ENCODE measurements around the gene RPAP3. TPM values are rescaled to one million over a fixed set of nuclear protein-coding genes. Genes with fewer than 3 reads are reported as not detected.
"Not testable (repeated sequence)": the region's sequence is repeated elsewhere in the genome, so short reads cannot be mapped to it uniquely, and the experiment has no call there.

Gene RPAP3
- total RNA-seq, 2 experiments from 2014 or later, result 38.4 to 40.7 TPM

- no peaks in the 10 kb centered on the region for H3K9me3 Mint-ChIP-seq
- peaks cover 39% of the 10 kb centered on the region for H3K36me3 Mint-ChIP-seq (ENCODE audit: low read depth)
- no peak overlapping the region for H3K4me3 Mint-ChIP-seq
- no peak for DNase-seq
- POLR2A ChIA-PET, result no interaction called here
- H3K27ac Mint-ChIP-seq, result no peak overlapping the region
- H3K4me1 Mint-ChIP-seq, result peaks cover 13% of the 10 kb centered on the region
- H3K27me3 Mint-ChIP-seq, result no peaks in the 10 kb centered on the region
- CTCF ChIA-PET, result interaction anchor here (0.7 kb wide), 1 partner anchor 69 kb away, joined by 3 read pairs; no protein-coding TSS in a partner anchor
These were observed 7.2 kb downstream of the RPAP3 start for GRCh38 chr12:47698631-47699030.

DNA sequence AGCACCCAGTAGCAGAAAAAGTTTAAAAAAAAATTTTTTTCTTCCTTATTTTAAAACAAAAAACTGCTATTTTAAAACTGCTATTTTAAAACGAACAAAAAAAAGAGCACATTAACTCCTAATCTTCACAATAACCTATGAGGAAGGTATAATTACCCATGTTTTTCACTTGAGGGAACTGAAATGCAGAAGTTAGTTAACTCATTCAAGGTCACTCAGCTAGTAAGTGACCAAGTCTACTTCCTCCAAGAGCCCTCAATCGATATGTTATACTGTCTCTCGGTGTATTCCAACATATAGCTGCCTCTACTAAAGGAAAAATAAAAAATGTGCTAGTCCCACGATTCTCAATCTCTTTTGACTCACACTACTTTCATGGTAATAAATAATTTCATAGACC is 7.8 kb downstream of the RPAP3 start:
- Mint-ChIP-seq H3K36me3 (ENCODE audit: low read depth) (peaks cover 42% of the 10 kb centered on the region), H3K9me3 (no peaks in the 10 kb centered on the region), H3K27me3 (no peaks in the 10 kb centered on the region), H3K4me1 (peaks cover 7% of the 10 kb centered on the region), H3K4me3 (no peak overlapping the region), H3K27ac (no peak overlapping the region)
- POLR2A ChIA-PET, result interaction anchor here (0.6 kb wide), 1 partner anchor 8 kb away, joined by 4 read pairs; no protein-coding TSS in a partner anchor
- DNase-seq, result no peak
- CTCF ChIA-PET, result no interaction called here

DNA sequence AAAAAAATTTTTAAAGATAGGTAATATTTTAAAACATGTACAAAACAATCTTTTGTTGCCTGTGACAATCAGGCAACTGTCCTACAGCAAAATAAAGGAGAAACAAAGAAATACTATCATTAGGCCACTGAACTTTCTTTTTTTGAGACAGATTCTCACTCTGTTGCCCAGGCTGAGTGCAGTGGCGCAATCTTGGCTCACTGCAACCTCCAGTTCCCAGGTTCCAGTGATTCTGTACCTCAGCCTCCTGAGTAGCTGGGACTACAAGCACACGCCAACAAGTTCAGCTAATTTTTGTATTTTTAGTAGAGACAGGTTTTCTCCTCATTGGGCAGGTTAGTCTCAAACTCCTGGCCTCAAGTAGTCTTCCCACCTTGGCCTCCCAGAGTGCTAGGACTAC is 16.6 kb downstream of the RPAP3 start:
- CTCF ChIA-PET, result interaction anchor here (1.1 kb wide), 1 partner anchor 54 kb away, joined by 3 read pairs; no protein-coding TSS in a partner anchor

DNA sequence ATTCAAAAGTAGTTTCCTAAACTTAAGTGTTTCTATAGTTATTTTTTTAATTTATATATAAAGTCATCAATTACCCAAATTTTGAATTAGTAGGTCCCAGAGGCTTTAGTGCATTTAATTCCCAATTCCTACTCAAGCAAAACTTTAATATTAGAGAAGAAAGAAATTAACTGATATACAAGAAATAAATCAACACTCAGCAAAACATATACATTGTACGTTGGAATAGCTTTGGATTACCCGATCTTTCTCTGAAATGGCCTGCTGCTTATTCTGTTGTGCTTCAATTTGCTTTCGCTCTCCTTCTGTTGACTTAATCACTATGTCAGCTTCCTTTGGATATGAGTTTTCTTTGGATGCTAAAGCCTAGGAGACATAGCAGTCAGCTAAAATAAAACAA is 18.2 kb downstream of the RPAP3 start:
- ChIA-PET POLR2A (no interaction called here), CTCF (interaction anchor here (1.1 to 2.9 kb wide), 7 partner anchors 8 to 655 kb away, joined by 3 to 29 read pairs (median 5); partner anchors contain the start of gene RPAP3)
- Mint-ChIP-seq H3K4me3 (no peak overlapping the region), H3K36me3 (ENCODE audit: low read depth) (peaks cover 32% of the 10 kb centered on the region), H3K4me1 (no peaks in the 10 kb centered on the region), H3K27ac (no peak overlapping the region), H3K27me3 (no peaks in the 10 kb centered on the region), H3K9me3 (no peaks in the 10 kb centered on the region)
- DNase-seq, result no peak

More for the DNA sequence above, 16.6 kb downstream of the RPAP3 start:
- Mint-ChIP-seq H3K36me3 (ENCODE audit: low read depth) (peaks cover 35% of the 10 kb centered on the region), H3K9me3 (no peaks in the 10 kb centered on the region), H3K27me3 (no peaks in the 10 kb centered on the region), H3K4me1 (no peaks in the 10 kb centered on the region), H3K4me3 (no peak overlapping the region), H3K27ac (no peak overlapping the region)
- POLR2A ChIA-PET, result interaction anchor here (1.6 kb wide), 1 partner anchor 24 kb away, joined by 3 read pairs; no protein-coding TSS in a partner anchor
- DNase-seq, result no peak

- ChIA-PET POLR2A (no interaction called here), CTCF (interaction anchor here (0.8 to 2.9 kb wide), 10 partner anchors 9 to 654 kb away, joined by 3 to 29 read pairs (median 4); partner anchors contain the start of gene RPAP3)
- H3K4me1 Mint-ChIP-seq, result no peaks in the 10 kb centered on the region
- DNase-seq, result no peak
- H3K9me3 Mint-ChIP-seq, result no peaks in the 10 kb centered on the region
- no peaks in the 10 kb centered on the region for H3K27me3 Mint-ChIP-seq
- no peak overlapping the region for H3K27ac Mint-ChIP-seq
- peaks cover 27% of the 10 kb centered on the region for H3K36me3 Mint-ChIP-seq (ENCODE audit: low read depth)
- no peak overlapping the region for H3K4me3 Mint-ChIP-seq
These were observed 19.1 kb downstream of the RPAP3 start for GRCh38 chr12:47686645-47687240.

GRCh38 chr12:47679785-47680184 is 26.0 kb downstream of the RPAP3 start:
- Mint-ChIP-seq H3K36me3 (ENCODE audit: low read depth) (peaks cover 74% of the 10 kb centered on the region), H3K4me3 (no peak overlapping the region)

GRCh38 chr12:47672068-47672467 is 33.8 kb downstream of the RPAP3 start:
- Mint-ChIP-seq H3K27ac (no peak overlapping the region), H3K4me1 (peaks cover 13% of the 10 kb centered on the region), H3K27me3 (no peaks in the 10 kb centered on the region), H3K9me3 (no peaks in the 10 kb centered on the region), H3K36me3 (ENCODE audit: low read depth) (peaks cover 54% of the 10 kb centered on the region), H3K4me3 (no peak overlapping the region)
- ChIA-PET POLR2A (no interaction called here), CTCF (no interaction called here)
- DNase-seq, result no peak

More at GRCh38 chr12:47679785-47680184, 26.0 kb downstream of the RPAP3 start:
- no peak for DNase-seq
- CTCF ChIA-PET, result no interaction called here
- no peak overlapping the region for H3K27ac Mint-ChIP-seq
- POLR2A ChIA-PET, result no interaction called here
- peaks cover 8% of the 10 kb centered on the region for H3K4me1 Mint-ChIP-seq
- no peaks in the 10 kb centered on the region for H3K9me3 Mint-ChIP-seq
- H3K27me3 Mint-ChIP-seq, result no peaks in the 10 kb centered on the region

DNA sequence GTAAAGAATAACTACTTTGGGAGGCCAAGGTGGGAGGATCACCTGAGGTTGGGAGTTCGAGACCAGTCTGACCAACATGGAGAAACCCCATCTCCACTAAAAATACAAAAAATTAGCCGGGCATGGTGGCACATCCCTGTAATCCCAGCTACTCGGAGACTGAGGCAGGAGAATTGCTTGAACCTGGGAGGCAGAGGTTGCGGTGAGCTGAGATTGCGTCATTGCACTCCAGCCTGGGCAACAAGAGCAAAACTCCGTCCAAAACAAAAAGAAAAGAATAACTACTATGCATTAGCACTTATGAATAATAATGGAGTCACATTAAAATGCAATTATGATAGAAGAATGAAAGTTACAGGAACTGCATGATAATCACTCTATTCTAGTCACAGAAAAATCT is 37.9 kb downstream of the RPAP3 start:
- H3K4me1 Mint-ChIP-seq, H3K4me3 Mint-ChIP-seq, H3K27me3 Mint-ChIP-seq, DNase-seq, H3K27ac Mint-ChIP-seq, POLR2A ChIA-PET, H3K9me3 Mint-ChIP-seq: not testable (repeated sequence)
- peaks cover 32% of the 10 kb centered on the region for H3K36me3 Mint-ChIP-seq (ENCODE audit: low read depth)
- CTCF ChIA-PET, result interaction anchor here (1.5 kb wide), 2 partner anchors 15 to 19 kb away, joined by 3 to 8 read pairs; no protein-coding TSS in a partner anchor

- Mint-ChIP-seq H3K36me3 (ENCODE audit: low read depth) (peaks cover 2% of the 10 kb centered on the region), H3K27ac (no peak overlapping the region)
- POLR2A ChIA-PET, result no interaction called here
These were observed 53.2 kb downstream of the RPAP3 start for GRCh38 chr12:47652521-47653234.

GRCh38 chr12:47651368-47652254 is 54.2 kb downstream of the RPAP3 start:
- H3K36me3 Mint-ChIP-seq (ENCODE audit: low read depth), result peaks cover 3% of the 10 kb centered on the region
- DNase-seq, result peak; percentile 49
- no peak overlapping the region for H3K27ac Mint-ChIP-seq
- H3K4me1 Mint-ChIP-seq, result peaks cover 14% of the 10 kb centered on the region
- POLR2A ChIA-PET, result no interaction called here
- no peak overlapping the region for H3K4me3 Mint-ChIP-seq
- CTCF ChIA-PET, result interaction anchor here (0.7 to 5.2 kb wide), 23 partner anchors 10 to 968 kb away, joined by 3 to 29 read pairs (median 5); partner anchors contain the start of gene RPAP3
- H3K27me3 Mint-ChIP-seq, result no peaks in the 10 kb centered on the region
- H3K9me3 Mint-ChIP-seq, result no peaks in the 10 kb centered on the region

More at GRCh38 chr12:47652521-47653234, 53.2 kb downstream of the RPAP3 start:
- DNase-seq, result no peak
- CTCF ChIA-PET, result interaction anchor here (0.9 to 5.2 kb wide), 13 partner anchors 12 to 620 kb away, joined by 3 to 29 read pairs (median 7); partner anchors contain the start of gene RPAP3
- no peaks in the 10 kb centered on the region for H3K27me3 Mint-ChIP-seq
- no peaks in the 10 kb centered on the region for H3K9me3 Mint-ChIP-seq
- no peak overlapping the region for H3K4me3 Mint-ChIP-seq
- peaks cover 14% of the 10 kb centered on the region for H3K4me1 Mint-ChIP-seq

DNA sequence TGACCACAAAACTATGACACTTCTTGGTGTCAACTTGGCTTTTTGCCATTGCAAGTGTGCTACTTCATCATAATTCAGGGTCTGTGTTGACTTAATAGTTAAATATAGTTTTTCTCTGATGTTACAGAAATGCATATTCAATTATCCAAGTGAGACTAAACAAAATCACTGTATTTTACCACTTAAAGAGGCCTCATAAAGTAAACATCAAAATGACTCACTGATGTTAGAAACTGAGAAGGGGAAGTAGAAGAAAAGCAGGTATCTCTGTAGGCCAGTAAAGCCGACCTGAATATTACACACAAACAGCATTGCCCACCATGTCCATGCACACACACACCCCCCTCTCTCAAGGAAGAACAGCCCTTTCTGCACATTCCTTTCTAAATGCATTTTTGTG is 55.4 kb downstream of the RPAP3 start:
- no peak for DNase-seq
- Mint-ChIP-seq H3K27me3 (no peaks in the 10 kb centered on the region), H3K4me3 (no peak overlapping the region), H3K27ac (no peak overlapping the region), H3K36me3 (ENCODE audit: low read depth) (peaks cover 3% of the 10 kb centered on the region), H3K4me1 (peaks cover 14% of the 10 kb centered on the region), H3K9me3 (no peaks in the 10 kb centered on the region)
- CTCF ChIA-PET, result interaction anchor here (1.3 to 2.7 kb wide), 6 partner anchors 11 to 618 kb away, joined by 3 to 13 read pairs (median 8); no protein-coding TSS in a partner anchor
- POLR2A ChIA-PET, result no interaction called here

- no peak overlapping the region for H3K4me3 Mint-ChIP-seq
- peaks cover 6% of the 10 kb centered on the region for H3K9me3 Mint-ChIP-seq
- H3K36me3 Mint-ChIP-seq (ENCODE audit: low read depth), result peaks cover 9% of the 10 kb centered on the region
- no peaks in the 10 kb centered on the region for H3K27me3 Mint-ChIP-seq
- ChIA-PET CTCF (interaction anchor here (0.6 to 3.1 kb wide), 5 partner anchors 11 to 665 kb away, joined by 3 to 16 read pairs (median 3); no protein-coding TSS in a partner anchor), POLR2A (no interaction called here)
- H3K27ac Mint-ChIP-seq, result no peak overlapping the region
- H3K4me1 Mint-ChIP-seq, result peaks cover 14% of the 10 kb centered on the region
- no peak for DNase-seq
These were observed 56.4 kb downstream of the RPAP3 start for GRCh38 chr12:47649381-47649780.

All from activated CD4-positive, alpha-beta memory T cell treated with anti-CD3 and anti-CD28 coated beads, Interleukin-2, amount 10 ng/mL, durations not matched to agents 7 days and 5 days (primary cell).